GM12874 (cell line): ENCODE data around the gene DNAJB12.
A peak's percentile ranks its signal among the peaks of the same experiment; 100 is the strongest.

Source experiments
- CTCF ChIP-seq: IDR thresholded peaks from 2 replicates; pipeline ENCODE4 v1.5.1; 2011; ENCODE audit warnings: low read depth, mild to moderate bottlenecking, control low read depth, low read length, moderate library complexity; ENCODE audit not compliant: insufficient read depth

Gene DNAJB12

GRCh38 chr10:72385724-72386123 lies 31.0 kb upstream of the DNAJB12 start:
- no peak for TF ChIP-seq CTCF

GRCh38 chr10:72379776-72380175 lies 25.1 kb upstream of the DNAJB12 start:
- no peak for TF ChIP-seq CTCF

GRCh38 chr10:72379062-72379461 lies 24.3 kb upstream of the DNAJB12 start:
- TF ChIP-seq CTCF, result no peak

GRCh38 chr10:72375585-72375984 lies 20.9 kb upstream of the DNAJB12 start:
- 0 out of 2 replicates have a peak, but pooled peaks have one; percentile 20 for TF ChIP-seq CTCF

- TF ChIP-seq CTCF, result no peak
Observed at GRCh38 chr10:72375173-72375572, 20.5 kb upstream of the DNAJB12 start.

- no peak for TF ChIP-seq CTCF
Observed at GRCh38 chr10:72370201-72370722, 15.5 kb upstream of the DNAJB12 start.

- TF ChIP-seq CTCF, result no peak
Observed at GRCh38 chr10:72367301-72367960, 12.7 kb upstream of the DNAJB12 start.
